Natural killer cell treated with Interleukin-12 subunit alpha and Interleukin-12 subunit beta and Interleukin-15 and Interleukin-18, amount 100 ng/mL, for 72 hours (primary cell): Measurements from ENCODE around the gene GRIN1. TPM values are rescaled to one million over a fixed set of nuclear protein-coding genes. Genes with fewer than 3 reads are reported as not detected.

ENCODE experiments used
- ATAC-seq, 2 donors: fragments of 150-1000 bp; cut with Tn5 transposase in 1 of 2; sonication (Bioruptor Pico), chemical (Tn5 transposase) in 1 of 2; 2 replicates each; pipeline ENCODE4 v1.10.0; 2021
- DNase-seq: peaks from one replicate; pipeline ENCODE4 v3.0.0; 2022; ENCODE audit warnings: low spot score
- H3K27ac Mint-ChIP-seq, 2 donors: 1 replicate in 1 of 2; 2 replicates in 1 of 2; pipeline ENCODE4 v1.8.0; 2022; ENCODE audit warnings: mixed read lengths in 2 of 2, mild to moderate bottlenecking in 1 of 2, moderate library complexity in 1 of 2
- H3K27me3 Mint-ChIP-seq, 2 donors: 1 replicate in 1 of 2; 2 replicates in 1 of 2; pipeline ENCODE4 v1.8.0; 2022; ENCODE audit warnings: mixed read lengths in 2 of 2
- H3K36me3 Mint-ChIP-seq: one replicate; pipeline ENCODE4 v1.8.0; 2022; ENCODE audit warnings: mixed read lengths
- H3K4me1 Mint-ChIP-seq, 2 donors: 1 replicate in 1 of 2; 2 replicates in 1 of 2; pipeline ENCODE4 v1.8.0; 2022; ENCODE audit warnings: low read depth in 2 of 2, mixed read lengths in 2 of 2, mild to moderate bottlenecking in 1 of 2
- H3K4me3 Mint-ChIP-seq: one replicate; pipeline ENCODE4 v1.8.0; 2022; ENCODE audit warnings: mixed read lengths
- H3K9me3 Mint-ChIP-seq: 2 replicates; pipeline ENCODE4 v1.8.0; 2022; ENCODE audit warnings: mixed read lengths
- total RNA-seq, 2 donors: library from RNA; stranded (reverse); gene quantifications; one replicate each; pipeline ENCODE4 v1.2.3, GENCODE V29; 2022

Gene GRIN1
- total RNA-seq, 2 donors from 2014 or later: 0.11 TPM; not detected in 1

DNA sequence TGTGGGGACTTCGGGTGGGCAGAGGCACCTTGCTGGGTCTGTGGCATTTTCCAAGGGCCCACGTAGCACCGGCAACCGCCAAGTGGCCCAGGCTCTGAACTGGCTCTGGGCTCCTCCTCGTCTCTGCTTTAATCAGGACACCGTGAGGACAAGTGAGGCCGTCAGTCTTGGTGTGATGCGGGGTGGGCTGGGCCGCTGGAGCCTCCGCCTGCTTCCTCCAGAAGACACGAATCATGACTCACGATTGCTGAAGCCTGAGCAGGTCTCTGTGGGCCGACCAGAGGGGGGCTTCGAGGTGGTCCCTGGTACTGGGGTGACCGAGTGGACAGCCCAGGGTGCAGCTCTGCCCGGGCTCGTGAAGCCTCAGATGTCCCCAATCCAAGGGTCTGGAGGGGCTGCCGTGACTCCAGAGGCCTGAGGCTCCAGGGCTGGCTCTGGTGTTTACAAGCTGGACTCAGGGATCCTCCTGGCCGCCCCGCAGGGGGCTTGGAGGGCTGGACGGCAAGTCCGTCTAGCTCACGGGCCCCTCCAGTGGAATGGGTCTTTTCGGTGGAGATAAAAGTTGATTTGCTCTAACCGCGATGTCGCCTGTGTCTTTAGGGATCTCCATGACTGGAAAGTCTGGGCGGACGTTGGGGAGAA is 30.2 kb upstream of the GRIN1 start:
- Mint-ChIP-seq H3K27ac (no peak overlapping the region), H3K27me3 (no peaks in the 10 kb centered on the region), H3K4me3 (no peak overlapping the region), H3K36me3 (peaks cover 6% of the 10 kb centered on the region), H3K4me1 (peaks cover 0 to 5% of the 10 kb centered on the region in 2 donors), H3K9me3 (no peaks in the 10 kb centered on the region)
- ATAC-seq: no peak
- no peak for DNase-seq

DNA sequence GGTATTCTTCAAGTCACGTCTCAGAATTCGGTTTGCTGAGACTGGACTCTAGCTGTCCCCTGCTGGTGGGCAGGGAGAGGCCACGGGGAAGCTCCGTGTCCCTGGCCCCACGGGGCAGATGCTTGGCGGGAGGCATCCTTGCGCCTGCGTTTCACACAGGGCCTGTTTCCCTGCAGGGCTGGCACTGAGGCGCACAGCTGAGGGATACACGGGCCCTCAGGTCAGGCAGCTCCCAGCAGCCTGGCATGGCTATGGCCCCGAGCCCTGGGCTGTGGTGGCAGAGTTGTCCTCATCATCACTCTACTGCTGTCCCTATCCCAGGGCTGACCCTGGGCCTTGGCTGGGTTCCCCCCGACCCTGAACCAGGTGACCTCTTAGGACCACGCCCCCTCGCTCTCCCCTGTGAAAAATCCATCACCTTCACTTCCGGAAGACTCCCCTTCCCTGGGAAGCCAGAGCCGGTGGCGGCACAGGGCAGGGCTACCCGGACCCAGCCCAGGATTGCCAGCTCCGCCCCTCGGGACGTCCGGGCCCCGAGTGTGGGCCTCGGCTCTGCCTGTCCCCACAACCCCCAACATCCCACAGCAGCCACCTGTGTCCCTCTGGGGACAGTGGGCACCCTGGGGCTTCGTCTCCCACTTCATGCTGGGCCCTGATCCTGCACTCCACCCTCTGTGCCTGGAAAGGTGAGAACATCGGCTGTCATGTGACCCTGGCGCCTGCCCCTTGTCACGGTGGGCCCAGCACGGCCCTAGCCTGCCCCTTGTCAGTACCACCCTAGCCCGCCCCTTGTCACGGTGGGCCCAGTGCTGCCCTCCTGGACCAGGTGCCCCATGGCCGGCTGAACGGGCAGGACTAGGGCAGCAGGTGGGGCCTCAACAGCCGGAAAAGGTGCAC is 29.5 kb upstream of the GRIN1 start:
- Mint-ChIP-seq H3K27ac (no peak overlapping the region), H3K36me3 (no peaks in the 10 kb centered on the region), H3K27me3 (no peaks in the 10 kb centered on the region), H3K9me3 (no peaks in the 10 kb centered on the region), H3K4me3 (no peak overlapping the region), H3K4me1 (peaks cover 0 to 5% of the 10 kb centered on the region in 2 donors)
- no peak for ATAC-seq
- DNase-seq: no peak

DNA sequence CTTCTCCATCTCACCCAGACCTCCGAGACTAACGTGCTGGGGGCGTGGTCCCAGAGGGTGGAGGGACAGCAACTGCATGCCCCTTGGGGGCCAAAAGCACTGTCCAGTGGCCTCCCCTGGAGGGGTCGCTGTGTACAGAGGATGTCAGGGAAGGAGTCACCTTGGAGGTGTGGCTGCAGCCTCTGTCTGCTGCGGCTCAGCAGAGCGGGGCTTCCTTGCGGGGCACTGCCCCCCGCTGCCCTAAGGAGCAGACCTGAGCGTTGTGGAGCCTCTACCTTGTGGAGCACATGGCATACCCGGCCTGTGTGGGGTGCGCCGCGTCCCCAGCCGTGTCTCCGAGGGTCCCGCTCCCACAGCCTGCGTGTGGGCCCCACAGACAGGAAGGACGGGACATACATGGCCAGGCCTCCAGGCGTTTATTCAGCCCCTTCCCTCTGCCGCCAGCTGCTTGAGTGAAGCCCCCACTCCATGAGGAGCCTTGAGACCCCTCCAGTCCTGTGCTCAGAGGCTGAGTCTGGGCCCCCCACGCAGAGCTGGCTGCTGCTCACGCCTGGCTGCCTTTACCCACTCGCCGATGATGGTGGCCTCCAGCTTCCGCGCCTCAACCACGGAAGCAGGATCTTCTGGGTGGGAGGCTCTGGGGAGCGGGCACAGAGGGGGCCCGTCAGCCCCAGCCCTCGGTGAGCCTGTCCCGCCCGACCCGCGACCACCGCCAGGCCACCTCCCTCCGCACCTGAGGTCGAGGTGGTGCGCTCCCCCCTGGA is 28.6 kb upstream of the GRIN1 start:
- H3K27ac Mint-ChIP-seq: peak overlapping the region in 1 of 2 donors; percentile 23

DNA sequence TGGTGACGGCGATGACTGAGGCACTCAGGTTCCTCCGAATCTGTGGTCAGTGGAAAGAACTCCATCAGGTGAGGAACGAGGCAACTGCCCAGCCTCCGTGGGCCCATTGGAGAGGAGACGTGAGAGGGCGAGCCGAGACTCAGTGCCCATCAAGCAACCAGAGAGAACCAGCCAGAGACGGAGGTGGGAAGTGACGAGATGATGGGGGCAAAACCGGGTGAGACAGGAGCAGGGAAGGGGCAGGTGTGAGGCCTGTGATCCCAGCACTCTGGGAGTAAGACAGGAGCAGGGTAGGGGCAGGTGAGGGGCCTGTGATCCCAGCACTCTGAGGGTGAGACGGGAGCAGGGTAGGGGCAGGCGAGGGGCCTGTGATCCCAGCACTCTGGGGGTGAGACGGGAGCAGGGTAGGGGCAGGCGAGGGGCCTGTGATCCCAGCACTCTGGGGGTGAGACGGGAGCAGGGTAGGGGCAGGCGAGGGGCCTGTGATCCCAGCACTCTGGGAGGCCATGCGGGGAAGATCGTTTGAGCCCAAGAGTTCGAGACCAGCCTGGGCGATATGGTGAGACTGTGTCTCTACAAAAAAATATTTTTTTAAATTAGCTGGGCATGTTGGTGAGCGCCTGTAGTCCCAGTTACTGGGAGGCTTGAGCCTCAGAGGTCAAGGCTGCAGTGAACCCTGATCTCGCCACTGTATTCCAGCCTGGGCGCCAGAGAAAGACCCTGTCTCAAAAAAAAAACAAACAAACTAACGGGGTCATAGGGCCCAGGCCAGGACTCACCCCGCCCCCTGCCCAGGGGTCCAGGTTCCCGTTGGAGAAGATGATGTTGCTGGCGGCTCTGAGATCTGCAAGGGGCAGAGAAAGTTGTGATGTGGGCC is 27.8 kb upstream of the GRIN1 start:
- no peaks in the 10 kb centered on the region for H3K27me3 Mint-ChIP-seq
- no peak overlapping the region for H3K4me3 Mint-ChIP-seq
- no peaks in the 10 kb centered on the region for H3K9me3 Mint-ChIP-seq
- no peaks in the 10 kb centered on the region for H3K36me3 Mint-ChIP-seq
- ATAC-seq (no peak), DNase-seq (no peak)
- H3K27ac Mint-ChIP-seq: peak overlapping the region in 1 of 2 donors; percentile 23
- H3K4me1 Mint-ChIP-seq: peaks cover 0 to 5% of the 10 kb centered on the region in 2 donors

More for the DNA sequence above, 28.6 kb upstream of the GRIN1 start:
- no peaks in the 10 kb centered on the region for H3K9me3 Mint-ChIP-seq
- H3K27me3 Mint-ChIP-seq: no peaks in the 10 kb centered on the region
- H3K4me3 Mint-ChIP-seq: no peak overlapping the region
- peaks cover 0 to 5% of the 10 kb centered on the region in 2 donors for H3K4me1 Mint-ChIP-seq
- H3K36me3 Mint-ChIP-seq: no peaks in the 10 kb centered on the region
- DNase-seq (no peak), ATAC-seq (no peak)

DNA sequence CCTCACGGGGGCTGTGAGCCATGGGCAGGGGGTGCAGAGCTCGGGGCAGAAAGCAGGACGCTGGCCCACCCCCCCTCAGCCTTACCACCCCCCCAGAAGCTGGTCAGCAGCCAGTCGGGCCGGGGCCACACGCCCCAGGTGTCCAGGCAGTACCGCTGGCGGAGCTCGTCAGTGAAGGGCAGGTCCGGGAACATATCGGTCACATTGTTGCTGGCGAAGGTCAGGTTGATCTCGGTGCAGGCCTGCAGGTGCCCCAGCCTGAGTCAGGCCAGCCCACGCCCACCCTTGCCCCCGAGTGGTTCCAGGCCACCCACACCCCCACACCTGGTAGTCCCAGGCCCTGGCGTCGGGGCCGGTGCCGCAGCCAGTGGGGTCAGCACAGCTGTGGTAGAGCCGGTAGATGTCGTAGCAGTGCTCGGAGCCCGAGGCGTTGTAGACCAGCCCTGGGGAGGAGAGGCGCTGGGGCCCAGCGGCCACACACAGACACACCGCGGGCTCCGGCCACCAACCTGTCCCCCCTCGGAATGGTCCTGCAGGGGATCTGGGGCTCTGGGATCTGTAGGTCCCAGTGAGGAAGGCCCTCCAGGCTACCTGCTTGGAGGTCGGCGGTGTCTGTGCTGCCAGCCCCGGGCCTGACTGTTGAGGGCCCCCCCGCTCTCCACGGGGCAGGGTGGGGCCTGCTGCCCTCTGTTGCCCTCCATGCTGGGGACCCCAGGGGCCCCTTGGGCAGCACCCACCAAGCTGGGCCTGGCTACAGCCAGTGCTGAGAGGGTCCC is 27.0 kb upstream of the GRIN1 start:
- H3K27me3 Mint-ChIP-seq: no peaks in the 10 kb centered on the region
- H3K36me3 Mint-ChIP-seq: no peaks in the 10 kb centered on the region
- peaks cover 0 to 5% of the 10 kb centered on the region in 2 donors for H3K4me1 Mint-ChIP-seq
- ATAC-seq (no peak), DNase-seq (no peak)
- H3K27ac Mint-ChIP-seq: no peak overlapping the region
- no peak overlapping the region for H3K4me3 Mint-ChIP-seq
- no peaks in the 10 kb centered on the region for H3K9me3 Mint-ChIP-seq

DNA sequence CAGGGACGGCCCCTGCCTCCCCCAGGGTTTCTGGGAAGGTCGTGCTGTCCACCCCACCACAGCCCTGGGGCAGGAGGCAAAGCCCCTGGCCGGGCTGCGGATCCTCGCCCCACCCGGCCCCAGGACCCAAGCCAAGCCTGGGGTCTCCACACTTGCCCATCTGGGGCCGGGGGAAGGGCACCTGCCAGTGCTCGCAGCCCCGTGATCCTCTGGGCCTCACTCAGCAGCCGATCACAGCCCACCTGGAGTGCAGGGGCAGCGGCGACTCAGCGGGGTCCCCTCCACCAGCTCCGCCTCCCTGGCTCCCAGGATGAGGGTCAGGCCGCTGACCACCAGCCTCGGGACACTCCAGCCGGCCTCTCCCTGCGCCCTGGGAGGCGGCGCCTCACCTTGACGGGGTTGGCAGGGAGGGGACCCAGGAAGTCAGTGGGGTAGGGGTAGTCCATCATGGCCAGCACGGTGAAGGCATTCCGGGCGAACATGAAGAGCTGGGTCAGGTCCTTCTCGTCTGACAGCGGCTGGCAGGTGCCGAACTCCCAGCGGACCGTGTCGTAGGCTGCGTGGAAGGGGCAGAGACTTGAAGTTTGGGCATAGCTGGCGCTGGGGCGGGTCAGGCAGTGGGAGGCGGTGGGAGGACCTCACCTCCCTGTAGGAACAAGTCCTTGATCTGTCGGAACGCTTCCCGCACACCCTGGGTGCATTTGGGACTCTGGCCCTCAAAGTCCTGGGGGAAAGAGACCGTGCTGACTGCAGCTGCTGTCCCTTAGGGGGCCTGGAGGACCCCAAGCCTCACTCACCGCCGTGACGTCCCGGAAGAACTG is 26.2 kb upstream of the GRIN1 start:
- ATAC-seq (no peak), DNase-seq (no peak)
- Mint-ChIP-seq H3K27me3 (no peaks in the 10 kb centered on the region), H3K4me1 (peaks cover 0 to 5% of the 10 kb centered on the region in 2 donors), H3K27ac (peak overlapping the region in 1 of 2 donors; percentile 35), H3K9me3 (no peaks in the 10 kb centered on the region), H3K4me3 (peak overlapping the region; percentile 51), H3K36me3 (no peaks in the 10 kb centered on the region)

DNA sequence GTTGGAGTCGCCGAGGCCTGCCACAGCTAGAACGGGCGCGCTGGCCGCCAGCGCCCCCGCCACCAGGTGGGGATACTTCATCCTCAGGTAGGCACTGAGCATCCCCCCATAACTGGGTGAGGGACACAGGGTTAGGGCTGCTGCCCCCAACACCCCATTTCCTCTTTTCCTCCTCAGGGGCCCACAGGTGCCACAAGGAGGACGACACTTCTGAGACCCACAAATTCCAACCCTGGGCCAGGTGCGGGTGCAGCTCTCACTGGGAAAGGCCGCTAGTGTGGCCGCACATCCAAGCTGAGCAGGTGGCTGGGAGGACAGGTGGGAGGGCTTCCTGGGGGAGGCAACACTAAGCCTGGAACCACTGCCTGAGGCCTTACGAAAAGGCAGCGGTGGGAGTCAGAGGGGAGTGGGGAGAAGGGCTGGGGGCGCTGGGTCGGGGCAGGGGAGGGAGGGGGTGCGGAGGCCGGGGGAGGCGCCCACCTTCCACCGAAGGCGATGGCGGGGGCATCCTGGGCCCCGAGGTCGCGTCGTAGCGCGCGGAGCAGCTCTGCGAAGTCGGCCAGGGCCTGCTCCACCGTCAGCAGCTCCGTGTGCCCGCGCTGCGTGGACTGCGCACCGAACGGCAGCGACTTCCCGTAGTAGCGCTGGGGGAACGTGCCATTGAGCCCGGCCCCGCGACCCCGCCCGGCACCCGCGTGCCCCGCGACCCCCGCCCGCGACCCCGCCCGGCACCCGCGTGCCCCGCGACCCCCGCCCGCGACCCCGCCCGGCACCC is 25.4 kb upstream of the GRIN1 start:
- H3K27ac Mint-ChIP-seq: peak overlapping the region in 1 of 2 donors; percentile 35
- peaks cover 0 to 5% of the 10 kb centered on the region in 2 donors for H3K4me1 Mint-ChIP-seq
- ATAC-seq (peak in 1 of 2 donors; percentile 57), DNase-seq (no peak)
- H3K27me3 Mint-ChIP-seq: no peaks in the 10 kb centered on the region
- no peaks in the 10 kb centered on the region for H3K36me3 Mint-ChIP-seq
- H3K4me3 Mint-ChIP-seq: peak overlapping the region; percentile 51
- no peaks in the 10 kb centered on the region for H3K9me3 Mint-ChIP-seq

DNA sequence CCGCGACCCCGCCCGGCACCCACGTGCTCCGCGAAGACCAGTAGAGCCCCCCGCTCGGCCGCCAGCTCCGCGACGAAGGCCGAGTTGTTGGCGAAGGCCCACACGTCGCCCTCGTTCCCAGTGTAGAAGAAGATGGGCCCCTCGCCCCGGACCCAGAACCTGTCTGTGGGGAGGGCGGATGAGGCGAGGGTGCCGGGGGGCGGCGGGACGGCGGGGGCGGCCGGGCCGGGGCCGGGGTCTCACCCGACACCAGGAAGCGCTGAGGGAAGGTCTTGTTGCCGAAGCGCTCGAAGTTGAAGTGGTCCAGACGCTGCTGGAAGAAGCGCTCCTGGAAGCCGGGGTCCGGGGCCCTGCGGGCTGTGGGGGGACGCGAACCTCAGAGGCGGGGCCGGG is 24.7 kb upstream of the GRIN1 start:
- no peaks in the 10 kb centered on the region for H3K36me3 Mint-ChIP-seq
- ATAC-seq (peak in 1 of 2 donors; percentile 24), DNase-seq (no peak)
- H3K27me3 Mint-ChIP-seq: no peaks in the 10 kb centered on the region
- no peaks in the 10 kb centered on the region for H3K9me3 Mint-ChIP-seq
- peak overlapping the region; percentile 44 for H3K4me3 Mint-ChIP-seq
- H3K4me1 Mint-ChIP-seq: peaks cover 0 to 8% of the 10 kb centered on the region in 2 donors
- H3K27ac Mint-ChIP-seq: no peak overlapping the region

DNA sequence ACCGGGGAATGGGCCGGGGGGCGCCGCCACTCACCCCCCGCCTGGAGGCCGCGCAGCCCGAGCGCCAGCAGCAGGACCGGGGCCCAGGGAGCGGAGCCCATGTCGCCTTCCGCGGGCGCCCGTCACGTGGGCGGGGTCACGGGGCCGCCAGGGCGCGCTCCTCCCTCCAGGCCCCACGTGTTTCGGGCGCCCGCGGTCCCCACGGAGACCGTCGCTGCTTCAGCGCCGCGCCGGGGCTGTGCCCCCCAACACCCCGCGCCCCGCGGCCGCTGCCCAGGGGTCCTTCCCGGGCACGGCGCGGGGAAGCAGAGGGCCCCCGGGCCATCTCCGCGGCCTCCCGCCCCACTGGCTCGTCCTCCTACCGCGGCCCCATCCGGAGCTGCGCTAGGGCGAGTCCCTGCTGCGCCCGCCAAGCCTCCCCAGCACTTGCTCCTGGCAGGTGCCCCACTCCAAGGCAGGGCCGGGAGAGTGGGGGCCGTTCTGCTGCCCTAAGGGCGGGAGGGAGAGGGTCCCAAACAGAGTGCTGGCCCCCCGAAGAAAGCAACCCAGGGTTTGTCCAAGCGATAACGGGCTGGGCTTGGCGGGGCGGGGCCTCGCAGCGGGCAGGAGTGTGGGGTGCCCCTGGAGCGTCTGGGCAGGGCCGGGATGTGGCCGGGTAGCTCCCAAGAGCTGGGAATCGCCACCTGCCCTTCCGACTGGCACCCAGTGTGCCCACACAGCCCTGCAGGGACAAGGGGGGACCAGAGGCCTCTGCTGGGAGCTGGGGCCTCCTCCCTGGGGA is 24.2 kb upstream of the GRIN1 start, which contains the start of gene DPP7:
TSS of gene DPP7 (minus strand) at position 121 of the 781 bp plus-strand sequence. CDS start at position 101, 20 bp downstream.
- H3K36me3 Mint-ChIP-seq: no peaks in the 10 kb centered on the region
- H3K9me3 Mint-ChIP-seq: no peaks in the 10 kb centered on the region
- H3K27me3 Mint-ChIP-seq: no peaks in the 10 kb centered on the region
- peak; percentile 87 for DNase-seq
- ATAC-seq: peak; percentile 93 to 95
- H3K27ac Mint-ChIP-seq: peak within 1 kb of the TSS in 1 of 2 donors; percentile 35
- H3K4me1 Mint-ChIP-seq: peaks cover 0 to 10% of the 10 kb centered on the region in 2 donors
- H3K4me3 Mint-ChIP-seq: peak within 1 kb of the TSS; percentile 51

DNA sequence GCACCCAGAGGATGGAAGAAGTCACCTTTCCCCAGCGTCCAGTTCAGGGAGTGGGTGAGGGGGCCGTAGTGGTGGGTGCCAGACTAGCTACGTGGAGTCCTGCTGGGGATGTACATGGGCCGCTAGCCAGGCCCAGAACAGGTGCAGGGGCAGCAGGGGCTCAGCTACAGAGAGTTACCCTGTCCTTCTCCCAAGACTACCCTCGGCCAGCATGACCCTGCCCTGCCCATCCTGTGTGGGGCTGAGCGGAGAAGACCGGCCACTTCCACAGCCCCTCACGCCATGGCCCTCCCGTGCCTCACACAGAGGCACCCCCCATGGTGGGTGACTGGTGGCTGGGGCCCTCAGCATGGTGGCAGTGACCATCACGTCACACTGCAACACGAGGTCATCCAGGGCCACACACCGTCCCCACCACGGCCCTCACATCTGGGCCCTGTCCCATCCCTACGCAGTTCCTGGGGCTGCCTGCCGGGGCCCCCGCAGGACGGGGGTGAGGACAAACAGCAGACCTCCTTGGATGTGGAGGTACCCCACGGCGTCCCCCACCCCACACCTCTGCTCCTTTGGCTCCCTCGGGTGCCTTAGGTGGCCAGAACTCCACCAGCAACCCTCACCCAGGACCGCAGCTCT is 23.4 kb upstream of the GRIN1 start:
- H3K9me3 Mint-ChIP-seq: no peaks in the 10 kb centered on the region
- H3K27me3 Mint-ChIP-seq: no peaks in the 10 kb centered on the region
- H3K36me3 Mint-ChIP-seq: no peaks in the 10 kb centered on the region
- no peak for DNase-seq
- H3K27ac Mint-ChIP-seq: no peak overlapping the region
- no peak overlapping the region for H3K4me3 Mint-ChIP-seq
- ATAC-seq: no peak
- peaks cover 0 to 10% of the 10 kb centered on the region in 2 donors for H3K4me1 Mint-ChIP-seq
